Fibroblast of the conjunctiva (primary cell): Measurements from ENCODE around the gene MSANTD1.

ENCODE experiments used
- DNase-seq: peaks from one replicate; pipeline ENCODE4 v3.0.0-alpha.2; 2010; ENCODE audit warnings: low read depth

MSANTD1 gene

DNA sequence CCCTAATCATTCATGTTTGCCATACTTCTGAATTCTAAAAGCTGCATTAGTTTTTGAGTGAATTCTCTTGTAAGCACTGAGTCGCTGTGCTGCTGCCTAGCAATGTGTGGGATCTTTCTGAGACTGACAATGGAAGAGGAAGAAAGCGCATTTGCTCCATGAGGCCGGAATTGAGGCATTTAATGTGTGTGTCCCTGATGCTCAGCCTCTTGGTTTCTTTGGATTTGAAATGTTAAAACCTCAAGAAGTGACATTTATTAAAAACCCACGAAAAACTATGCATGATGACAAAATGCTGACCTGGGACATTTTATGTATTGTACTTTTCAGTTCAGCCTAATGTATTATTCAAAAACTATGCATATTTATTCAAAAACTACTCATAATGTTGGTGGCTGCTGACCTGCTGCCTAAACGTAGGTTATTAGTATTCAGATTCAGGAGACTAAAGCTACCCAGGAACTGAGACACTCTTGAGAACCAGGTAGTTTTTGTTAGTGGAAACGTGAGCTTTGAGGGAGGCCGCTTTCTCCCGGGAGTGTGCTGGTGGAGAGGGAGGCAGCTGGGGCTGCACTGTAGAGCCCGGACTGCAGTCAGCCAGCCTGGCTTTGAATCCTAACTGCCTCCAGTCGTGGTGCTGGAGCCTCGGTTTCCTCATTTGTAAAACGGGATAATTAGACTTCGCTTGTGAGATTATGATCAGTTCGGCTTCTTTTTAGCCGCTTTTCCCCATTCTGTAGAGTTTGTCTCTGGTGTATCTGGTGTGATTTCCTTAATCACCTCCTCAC is 55.2 kb downstream of the MSANTD1 start:
- no peak for DNase-seq

DNA sequence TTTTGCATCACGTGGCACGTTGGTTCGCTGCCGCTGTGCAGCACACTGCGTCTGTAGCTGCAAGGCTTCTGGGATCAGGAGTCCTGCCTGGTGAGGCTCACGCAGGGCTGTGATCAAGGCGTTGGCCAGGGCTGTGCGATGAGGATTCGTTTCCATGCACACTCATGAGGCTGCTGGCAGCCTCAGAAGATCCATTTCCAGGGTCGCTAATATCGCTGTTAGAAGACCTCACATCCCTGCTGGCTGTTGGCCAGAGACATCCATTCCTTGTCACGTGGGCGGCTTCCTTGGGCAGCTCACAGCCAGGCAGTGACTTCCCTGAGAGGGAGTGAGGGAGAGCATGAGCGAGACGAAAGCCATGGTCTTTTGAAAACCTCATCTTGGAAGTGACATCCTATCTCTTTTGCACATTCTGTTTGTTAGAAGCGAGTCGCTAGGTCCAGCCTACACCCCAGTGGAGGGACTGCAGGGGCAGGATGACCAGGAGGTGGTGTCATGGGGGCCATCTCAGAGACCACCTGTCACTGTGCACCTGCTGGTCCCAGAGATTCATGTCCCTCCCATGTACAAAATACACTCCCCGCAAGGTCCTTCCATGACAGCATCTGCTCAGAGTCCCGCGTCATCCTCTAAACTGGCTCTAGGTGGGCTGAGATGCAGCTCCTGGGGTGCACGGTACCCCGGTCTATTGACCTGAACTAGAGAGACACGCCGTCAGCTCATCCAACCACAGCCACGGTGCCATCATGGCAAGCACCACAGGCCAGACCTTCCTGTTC is 56.1 kb downstream of the MSANTD1 start:
- no peak for DNase-seq

DNA sequence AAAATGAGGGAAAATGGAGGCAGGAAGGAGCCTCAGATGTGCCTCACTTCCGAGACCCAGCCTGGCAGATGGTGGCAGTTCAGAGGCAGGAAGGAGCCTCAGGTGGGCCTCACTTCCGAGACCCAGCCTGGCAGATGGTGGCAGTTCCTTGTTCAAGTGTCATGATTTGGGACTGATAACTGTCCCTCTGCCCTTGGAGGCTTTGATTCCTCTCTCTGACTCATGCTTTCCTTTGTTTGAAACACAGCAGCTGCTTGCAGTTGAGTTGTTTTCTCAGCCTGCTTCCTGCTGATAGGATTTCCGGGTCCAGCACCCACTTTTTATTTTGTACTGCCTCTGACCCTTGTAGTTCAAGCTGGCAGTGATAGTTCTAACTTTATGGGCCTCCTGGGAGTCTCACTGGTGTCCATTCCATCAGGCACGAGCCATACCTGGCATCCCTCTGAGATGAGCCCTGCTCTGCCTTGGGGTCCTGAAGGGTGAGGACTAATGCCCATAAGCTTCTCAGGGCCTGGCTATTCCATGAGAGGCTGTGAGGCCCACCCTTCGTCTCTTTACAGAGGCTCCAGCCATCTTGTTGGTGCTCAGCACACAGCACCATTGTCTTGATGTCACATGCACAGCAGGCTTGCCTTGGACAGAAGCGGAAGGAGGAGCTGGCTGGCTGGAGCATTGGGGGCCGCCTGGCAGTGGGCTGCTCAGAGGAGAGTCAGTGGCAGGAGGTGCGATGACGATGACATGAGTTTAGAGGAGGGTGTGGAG is 56.8 kb downstream of the MSANTD1 start:
- no peak for DNase-seq
